ENCODE data around the gene SLC35E3. TPM values are rescaled to one million over a fixed set of nuclear protein-coding genes. Genes with fewer than 3 reads are reported as not detected.

Gene SLC35E3
- total and polyA plus RNA-seq, 5 experiments from 2014 or later = 10.9 to 12.8 (median 12.0) TPM

DNA sequence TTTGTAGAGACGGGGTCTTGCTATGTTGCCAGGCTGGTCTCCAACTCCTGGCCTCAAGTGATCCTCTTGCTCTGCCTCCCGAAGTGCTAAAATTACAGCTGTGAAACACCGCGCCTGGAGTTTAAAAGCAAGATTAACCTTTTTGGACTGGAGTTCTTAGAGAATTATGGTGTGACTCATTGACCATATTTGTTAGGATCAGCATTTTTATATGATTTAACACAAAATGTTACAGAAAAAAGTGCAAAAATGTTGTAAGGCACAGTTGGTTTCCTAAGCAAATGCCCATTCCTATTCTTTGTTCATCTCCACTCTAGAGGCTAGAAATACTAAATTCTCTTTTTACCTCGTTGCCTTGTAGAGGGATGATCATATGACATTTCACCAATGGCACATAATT lies 27.6 kb downstream of the SLC35E3 start:
- Mint-ChIP-seq H3K36me3 (no peaks in the 10 kb centered on the region), H3K9me3 (no peaks in the 10 kb centered on the region), H3K4me3 (peak overlapping the region in 5 of 10 donors; percentile 39 to 74 (median 62)), H3K27ac (peak overlapping the region in 9 of 10 donors; percentile 28 to 93 (median 88)), H3K27me3 (no peaks in the 10 kb centered on the region), H3K4me1 (peaks cover 9 to 32% (median 21%) of the 10 kb centered on the region in 4 donors)
- ATAC-seq = no peak
- DNase-seq = no peak
- POLR2A ChIA-PET = interaction anchor here (1.0 to 1.2 kb wide), 3 partner anchors 8 to 34 kb away, joined by 3 to 7 read pairs (median 4); partner anchors contain the start of gene MDM2

DNA sequence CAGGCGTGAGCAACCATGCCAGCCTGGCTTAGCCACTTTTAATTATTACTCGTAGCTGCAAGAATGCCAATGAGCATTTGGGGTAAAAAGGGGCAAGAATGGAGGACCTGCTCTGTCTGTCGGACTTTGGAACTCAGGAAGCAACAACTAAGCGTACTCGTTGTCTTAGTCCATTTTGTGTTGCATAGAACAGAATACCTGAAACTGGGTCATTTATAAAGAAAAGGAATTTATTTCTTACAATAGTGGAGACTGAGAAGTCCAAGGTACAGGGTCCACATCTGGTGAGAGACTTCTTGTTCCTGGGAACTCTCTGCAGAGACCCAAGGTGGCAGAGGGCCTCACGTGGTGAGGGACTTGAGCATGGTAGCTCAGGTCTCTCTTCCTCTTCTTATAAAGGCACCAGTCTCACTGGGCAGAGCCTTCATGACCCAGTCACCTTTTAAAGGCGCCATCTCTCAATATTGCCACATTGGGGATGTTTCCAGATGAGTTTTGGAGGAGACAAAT lies 29.2 kb downstream of the SLC35E3 start:
- no peaks in the 10 kb centered on the region for H3K27me3 Mint-ChIP-seq
- H3K4me1 Mint-ChIP-seq = peaks cover 9 to 28% (median 21%) of the 10 kb centered on the region in 4 donors
- POLR2A ChIA-PET = interaction anchor here (0.7 kb wide), 1 partner anchor 24 kb away, joined by 3 read pairs; no protein-coding TSS in a partner anchor
- ATAC-seq (no peak), DNase-seq (no peak)
- H3K27ac Mint-ChIP-seq = no peak overlapping the region
- no peaks in the 10 kb centered on the region for H3K9me3 Mint-ChIP-seq
- no peaks in the 10 kb centered on the region for H3K36me3 Mint-ChIP-seq
- no peak overlapping the region for H3K4me3 Mint-ChIP-seq

DNA sequence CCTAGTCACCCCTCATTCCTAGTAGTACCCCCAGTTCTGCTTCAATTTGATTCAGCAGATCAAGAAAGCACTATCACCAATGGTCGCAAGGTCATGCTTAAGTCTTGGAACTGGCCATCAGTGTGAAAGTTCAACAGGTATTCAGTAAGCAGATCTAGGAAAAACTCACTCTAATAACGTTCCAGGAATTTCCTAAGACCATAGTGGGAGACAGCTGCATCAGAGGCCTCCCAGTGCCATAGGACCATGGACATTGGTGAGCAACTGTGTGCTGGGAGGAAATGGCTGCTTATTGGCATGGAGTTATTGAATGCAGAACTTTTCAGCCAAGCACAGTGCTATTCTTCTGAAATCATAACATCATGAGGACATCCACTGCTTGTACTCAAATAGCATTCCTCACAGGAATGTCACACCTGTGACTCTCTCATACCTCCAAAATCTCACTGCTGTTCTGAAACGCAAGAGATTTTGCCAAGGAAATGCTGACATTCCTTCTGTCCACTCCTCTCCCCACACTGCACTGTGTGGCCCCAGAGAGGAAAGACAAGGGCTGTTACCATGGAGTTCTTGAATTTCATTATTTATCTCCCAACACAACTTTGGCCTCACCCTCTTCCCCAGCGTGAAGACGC lies 31.1 kb downstream of the SLC35E3 start:
- Mint-ChIP-seq H3K9me3 (no peaks in the 10 kb centered on the region), H3K36me3 (no peaks in the 10 kb centered on the region), H3K27ac (peak overlapping the region in 1 of 10 donors; percentile 12), H3K4me1 (peaks cover 8 to 24% (median 19%) of the 10 kb centered on the region in 4 donors), H3K27me3 (no peaks in the 10 kb centered on the region), H3K4me3 (no peak overlapping the region)
- no peak for DNase-seq
- POLR2A ChIA-PET = no interaction called here
- no peak for ATAC-seq

DNA sequence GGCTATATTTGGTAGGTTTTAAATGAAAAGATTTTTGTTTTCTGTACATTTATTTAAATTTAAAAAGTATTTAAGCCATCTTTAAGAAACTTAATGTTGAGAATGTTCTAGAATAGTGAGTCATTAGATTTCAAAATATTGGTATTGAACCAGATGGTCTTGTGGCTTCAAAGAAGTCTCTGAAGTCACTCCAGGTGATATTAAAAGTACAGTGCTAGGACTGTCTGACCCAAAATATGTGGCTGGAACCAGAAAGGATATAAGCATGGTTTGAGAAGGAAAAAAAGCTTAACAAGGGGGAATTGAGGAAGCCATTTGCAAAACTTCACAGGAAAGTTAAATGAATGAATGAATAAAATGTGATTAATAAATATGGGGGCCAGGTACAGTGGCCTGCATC lies 33.3 kb downstream of the SLC35E3 start:
- peaks cover 0 to 6% (median 3%) of the 10 kb centered on the region in 4 donors for H3K4me1 Mint-ChIP-seq
- no peak overlapping the region for H3K27ac Mint-ChIP-seq
- no peak for DNase-seq
- POLR2A ChIA-PET = no interaction called here
- ATAC-seq = no peak
- no peaks in the 10 kb centered on the region for H3K9me3 Mint-ChIP-seq
- H3K36me3 Mint-ChIP-seq = peaks cover 0 to 4% (median 0%) of the 10 kb centered on the region in 3 donors
- H3K27me3 Mint-ChIP-seq = no peaks in the 10 kb centered on the region
- H3K4me3 Mint-ChIP-seq = no peak overlapping the region

DNA sequence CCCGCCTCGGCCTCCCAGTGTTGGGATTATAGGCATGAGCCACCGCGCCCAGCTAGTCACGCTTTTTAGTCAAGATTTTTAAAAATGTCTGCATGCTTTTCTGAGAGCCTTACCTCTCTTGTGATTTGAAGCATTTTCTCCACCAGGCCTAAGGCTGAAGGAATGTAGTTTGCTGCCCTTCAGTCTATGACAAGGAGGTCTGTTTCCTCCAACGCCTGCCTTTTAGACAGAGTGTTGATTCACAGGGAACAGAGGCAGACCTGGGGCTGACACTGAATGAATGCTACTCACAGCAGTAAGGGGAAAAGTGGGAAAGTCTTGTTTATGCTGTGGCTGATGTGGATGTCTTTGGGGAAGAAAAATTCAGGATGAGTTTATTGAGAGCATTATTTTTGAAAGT lies 34.8 kb downstream of the SLC35E3 start:
- Mint-ChIP-seq H3K36me3 (peaks cover 0 to 4% (median 0%) of the 10 kb centered on the region in 3 donors), H3K9me3 (no peaks in the 10 kb centered on the region), H3K27me3 (no peaks in the 10 kb centered on the region), H3K4me3 (no peak overlapping the region), H3K27ac (no peak overlapping the region), H3K4me1 (peaks cover 0 to 7% (median 2%) of the 10 kb centered on the region in 4 donors)
- no peak for ATAC-seq
- POLR2A ChIA-PET = no interaction called here
- no peak for DNase-seq

DNA sequence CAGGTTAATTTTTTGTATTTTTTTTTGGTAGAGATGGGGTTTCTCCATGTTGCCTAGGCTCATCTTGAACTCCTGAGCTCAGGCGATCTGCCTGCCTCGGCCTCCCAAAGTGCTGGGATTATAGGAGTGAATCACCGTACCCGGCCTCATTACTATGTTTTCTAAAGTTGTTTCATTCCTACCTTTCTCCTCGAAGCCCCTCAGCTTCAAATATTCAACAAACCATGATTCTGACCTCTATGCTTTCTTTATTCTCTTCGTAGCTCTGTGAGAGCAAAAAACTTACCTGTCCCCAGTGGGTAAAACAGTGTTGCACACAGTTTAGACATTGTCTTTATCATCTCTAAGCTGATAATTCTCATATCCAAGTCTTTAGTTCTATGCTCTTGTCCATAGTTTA lies 35.8 kb downstream of the SLC35E3 start:
- POLR2A ChIA-PET = interaction anchor here (0.9 to 1.2 kb wide), 3 partner anchors 8 to 26 kb away, joined by 3 read pairs; partner anchors contain the start of gene MDM2

DNA sequence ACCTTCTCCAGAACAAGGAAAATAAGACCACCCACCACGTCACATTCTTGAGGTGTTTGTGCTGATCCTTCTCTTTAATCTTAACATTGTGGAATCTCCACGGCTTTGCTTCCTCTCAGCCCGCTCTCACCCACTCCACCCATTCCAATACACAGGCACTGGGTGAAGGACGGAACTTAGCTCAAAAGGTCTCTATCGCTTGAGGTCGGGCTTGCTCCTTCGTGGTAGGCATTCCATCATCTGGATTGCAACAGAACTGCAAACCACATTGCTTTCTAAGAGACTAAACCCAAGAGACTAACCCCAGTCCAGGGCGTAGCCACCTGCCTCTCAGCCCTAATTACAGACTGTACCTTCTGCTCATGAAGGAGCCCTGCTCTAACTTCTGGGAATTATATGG lies 38.0 kb downstream of the SLC35E3 start:
- peaks cover 0 to 16% (median 0%) of the 10 kb centered on the region in 4 donors for H3K4me1 Mint-ChIP-seq
- H3K4me3 Mint-ChIP-seq = no peak overlapping the region
- peaks cover 0 to 4% (median 0%) of the 10 kb centered on the region in 3 donors for H3K36me3 Mint-ChIP-seq
- H3K27me3 Mint-ChIP-seq = no peaks in the 10 kb centered on the region
- DNase-seq = no peak
- H3K27ac Mint-ChIP-seq = no peak overlapping the region
- POLR2A ChIA-PET = interaction anchor here (0.6 kb wide), 1 partner anchor 24 kb away, joined by 3 read pairs; the partner anchor contains the start of gene MDM2
- ATAC-seq = no peak
- H3K9me3 Mint-ChIP-seq = no peaks in the 10 kb centered on the region

More for the DNA sequence above, 35.8 kb downstream of the SLC35E3 start:
- Mint-ChIP-seq H3K9me3 (no peaks in the 10 kb centered on the region), H3K4me1 (peaks cover 0 to 10% (median 2%) of the 10 kb centered on the region in 4 donors), H3K4me3 (no peak overlapping the region), H3K27ac (peak overlapping the region in 1 of 10 donors; percentile 16), H3K27me3 (no peaks in the 10 kb centered on the region), H3K36me3 (peaks cover 0 to 4% (median 0%) of the 10 kb centered on the region in 3 donors)
- ATAC-seq = no peak
- no peak for DNase-seq

DNA sequence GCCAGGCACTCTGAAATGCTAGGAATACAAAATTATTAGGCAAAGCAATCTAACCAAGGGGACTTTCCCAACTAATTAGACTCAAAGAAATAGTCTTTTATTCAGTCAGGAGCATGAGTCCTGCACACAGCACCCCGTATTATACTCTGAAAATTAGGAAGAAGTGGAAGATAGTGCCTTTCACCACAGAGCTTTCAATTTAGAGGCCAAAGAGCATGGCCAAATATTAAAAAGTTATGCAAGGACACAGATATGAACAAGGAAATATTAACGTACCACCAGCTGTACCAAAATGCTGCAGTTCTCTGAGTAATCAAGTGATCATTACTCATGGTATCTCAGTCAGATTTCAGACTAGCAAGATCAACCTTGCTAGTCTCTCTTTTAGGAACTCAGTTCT lies 39.4 kb downstream of the SLC35E3 start:
- H3K27ac Mint-ChIP-seq = peak overlapping the region in 2 of 10 donors; percentile 38 to 39
- ATAC-seq (no peak), DNase-seq (no peak)
- POLR2A ChIA-PET = no interaction called here
- H3K9me3 Mint-ChIP-seq = no peaks in the 10 kb centered on the region
- H3K4me1 Mint-ChIP-seq = peaks cover 0 to 18% (median under 1%) of the 10 kb centered on the region in 4 donors
- peaks cover 0 to 4% (median 0%) of the 10 kb centered on the region in 3 donors for H3K36me3 Mint-ChIP-seq
- H3K27me3 Mint-ChIP-seq = no peaks in the 10 kb centered on the region
- no peak overlapping the region for H3K4me3 Mint-ChIP-seq

DNA sequence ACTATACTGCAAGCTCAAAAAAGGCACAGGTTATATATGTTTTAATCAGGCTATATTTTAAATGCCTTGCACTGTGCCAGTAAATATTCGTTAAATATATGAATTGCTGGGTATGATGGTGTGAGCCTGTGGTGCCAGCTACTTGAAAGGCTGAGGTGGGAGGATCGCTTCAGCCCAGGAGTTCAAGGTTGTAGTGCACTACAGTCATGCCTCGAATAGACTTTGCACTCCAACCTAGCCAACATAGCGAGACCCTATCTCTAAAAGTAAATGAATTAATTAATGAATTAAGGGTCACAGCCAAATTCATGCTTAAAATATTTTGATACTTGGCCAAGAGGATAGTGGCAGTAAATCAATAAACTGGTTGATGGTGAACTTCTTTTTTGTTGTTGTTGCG lies 39.8 kb downstream of the SLC35E3 start:
- ATAC-seq = no peak
- Mint-ChIP-seq H3K9me3 (no peaks in the 10 kb centered on the region), H3K4me3 (no peak overlapping the region), H3K27me3 (no peaks in the 10 kb centered on the region), H3K36me3 (peaks cover 0 to 4% (median 0%) of the 10 kb centered on the region in 3 donors), H3K27ac (no peak overlapping the region), H3K4me1 (peaks cover 0 to 18% (median under 1%) of the 10 kb centered on the region in 4 donors)
- DNase-seq = no peak
- POLR2A ChIA-PET = interaction anchor here (0.6 kb wide), 1 partner anchor 211 kb away, joined by 5 read pairs; no protein-coding TSS in a partner anchor

DNA sequence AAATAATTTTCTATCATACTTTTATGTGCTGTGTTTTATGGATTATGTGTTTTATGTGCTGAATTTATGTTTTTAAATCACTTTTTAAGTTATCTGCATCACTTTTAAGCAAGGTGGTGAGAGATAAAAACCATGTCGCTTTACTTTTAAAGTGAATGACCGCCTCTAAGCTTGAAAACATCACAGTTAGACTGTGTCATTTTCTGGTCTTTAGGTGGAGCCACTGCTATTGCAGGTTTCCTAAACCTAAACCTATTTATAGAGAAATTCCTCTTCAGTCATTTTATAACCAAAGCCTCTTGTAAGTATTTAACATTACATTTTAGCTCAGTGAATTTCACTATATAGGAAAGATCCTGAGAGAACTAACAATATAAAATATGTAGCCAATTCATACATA lies 41.0 kb downstream of the SLC35E3 start:
- Mint-ChIP-seq H3K9me3 (no peaks in the 10 kb centered on the region), H3K27me3 (no peaks in the 10 kb centered on the region), H3K36me3 (peaks cover 0 to 4% (median 0%) of the 10 kb centered on the region in 3 donors), H3K4me1 (peaks cover 0 to 18% (median under 1%) of the 10 kb centered on the region in 4 donors), H3K4me3 (no peak overlapping the region), H3K27ac (no peak overlapping the region)
- DNase-seq (no peak), ATAC-seq (no peak)
- POLR2A ChIA-PET = interaction anchor here (1.3 kb wide), 1 partner anchor 21 kb away, joined by 3 read pairs; the partner anchor contains the start of gene MDM2

DNA sequence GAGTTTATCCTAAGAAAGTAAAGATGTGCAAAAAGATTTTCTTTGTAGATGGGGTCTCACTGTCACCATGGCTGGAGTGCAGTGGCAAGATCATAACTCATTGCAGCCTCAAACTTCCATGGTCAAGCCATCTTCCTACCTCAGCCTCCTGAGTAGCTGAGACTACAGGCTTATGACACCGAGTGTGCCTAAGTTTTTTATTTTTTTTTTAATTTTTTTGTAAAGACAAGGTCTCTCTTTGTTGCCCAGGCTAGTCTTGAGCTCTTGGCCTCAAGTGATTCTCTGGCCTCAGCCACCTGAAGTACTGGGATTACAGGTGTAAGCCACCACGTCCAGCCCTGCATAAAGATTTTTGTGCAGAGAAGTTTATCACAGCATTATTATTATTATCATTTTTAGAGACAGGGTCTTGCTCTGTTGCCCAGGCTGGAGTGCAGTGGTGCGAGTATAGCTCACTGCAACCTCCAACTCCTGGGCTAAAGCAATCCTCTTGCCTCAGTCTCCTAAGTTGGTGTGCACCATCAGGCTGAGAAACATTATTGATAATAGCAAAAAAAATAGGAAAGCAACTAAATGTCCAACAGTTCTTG lies 42.7 kb downstream of the SLC35E3 start:
- POLR2A ChIA-PET = no interaction called here
- Mint-ChIP-seq H3K27ac (no peak overlapping the region), H3K36me3 (peaks cover 0 to 4% (median 0%) of the 10 kb centered on the region in 3 donors), H3K9me3 (no peaks in the 10 kb centered on the region), H3K4me3 (no peak overlapping the region), H3K4me1 (peaks cover 0 to 18% (median 3%) of the 10 kb centered on the region in 4 donors), H3K27me3 (no peaks in the 10 kb centered on the region)
- DNase-seq (no peak), ATAC-seq (no peak)

DNA sequence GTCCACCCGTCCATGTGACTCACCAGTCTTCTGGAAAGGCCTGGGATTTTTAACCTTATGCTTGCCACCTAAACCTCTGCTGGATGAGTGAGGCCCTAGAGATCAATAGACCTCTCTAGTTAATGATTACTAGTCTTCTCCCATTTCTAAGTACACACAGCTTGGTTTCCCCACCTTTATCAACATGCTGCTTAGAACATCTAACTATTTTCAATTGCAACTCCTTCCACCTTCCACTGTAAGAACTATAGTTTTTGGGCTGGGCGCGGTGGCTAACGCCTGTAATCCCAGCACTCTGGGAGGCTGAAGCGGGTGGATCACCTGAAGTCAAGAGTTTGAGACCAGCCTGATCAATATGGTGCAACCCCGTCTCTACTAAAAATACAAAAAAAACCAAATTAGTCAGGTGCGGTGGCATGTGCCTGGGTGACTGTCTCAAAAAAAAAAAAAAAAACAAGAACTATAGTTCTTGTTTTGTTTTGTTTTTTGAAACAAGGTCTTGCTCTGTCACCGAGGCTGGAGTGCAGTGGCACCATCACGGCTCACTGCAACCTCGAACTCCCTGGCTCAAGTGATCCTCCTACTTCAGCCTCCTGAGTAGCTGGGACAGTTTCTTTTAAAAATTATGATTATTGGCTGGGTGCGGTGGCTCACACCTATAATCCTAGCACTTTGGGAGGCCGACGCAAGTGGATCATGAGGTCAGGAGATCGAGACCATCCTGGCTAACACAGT lies 43.3 kb downstream of the SLC35E3 start:
- Mint-ChIP-seq H3K4me1 (peaks cover 0 to 14% (median 3%) of the 10 kb centered on the region in 4 donors), H3K27me3 (no peaks in the 10 kb centered on the region), H3K4me3 (no peak overlapping the region), H3K36me3 (no peaks in the 10 kb centered on the region), H3K9me3 (no peaks in the 10 kb centered on the region), H3K27ac (no peak overlapping the region)
- POLR2A ChIA-PET = no interaction called here
- ATAC-seq (no peak), DNase-seq (no peak)
